GM15510 (cell line): ENCODE measurements around the gene GNAS.

Source experiments
- POLR2A ChIP-seq: IDR thresholded peaks from 3 replicates; pipeline ENCODE4 v1.6.1; 2011; ENCODE audit warnings: borderline replicate concordance; ENCODE audit not compliant: insufficient read length; ENCODE audit errors: extremely low read depth

GNAS gene

GRCh38 chr20:58865843-58866242 is 13.3 kb downstream of the GNAS start:
- no peak for TF ChIP-seq POLR2A

DNA sequence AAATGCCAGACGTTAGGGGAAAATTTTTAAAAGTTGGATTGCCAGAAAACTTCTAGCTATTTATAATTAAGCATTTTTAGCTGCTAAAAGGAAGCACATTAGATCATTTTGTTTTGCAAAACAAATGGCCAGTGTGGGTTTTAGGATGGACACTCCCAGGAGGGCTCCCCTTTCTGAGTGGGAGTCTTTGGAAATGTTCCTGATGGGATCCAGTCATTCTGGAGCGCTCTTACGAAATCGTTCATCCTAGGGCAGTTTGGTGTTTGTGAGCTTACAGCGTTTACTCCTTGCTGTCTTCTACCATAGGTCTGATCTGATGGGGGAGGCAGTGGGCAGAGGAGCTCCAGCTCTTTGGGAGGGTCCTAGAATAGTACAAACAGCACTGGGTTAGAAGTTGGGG is 14.7 kb downstream of the GNAS start:
- TF ChIP-seq POLR2A, result no peak

DNA sequence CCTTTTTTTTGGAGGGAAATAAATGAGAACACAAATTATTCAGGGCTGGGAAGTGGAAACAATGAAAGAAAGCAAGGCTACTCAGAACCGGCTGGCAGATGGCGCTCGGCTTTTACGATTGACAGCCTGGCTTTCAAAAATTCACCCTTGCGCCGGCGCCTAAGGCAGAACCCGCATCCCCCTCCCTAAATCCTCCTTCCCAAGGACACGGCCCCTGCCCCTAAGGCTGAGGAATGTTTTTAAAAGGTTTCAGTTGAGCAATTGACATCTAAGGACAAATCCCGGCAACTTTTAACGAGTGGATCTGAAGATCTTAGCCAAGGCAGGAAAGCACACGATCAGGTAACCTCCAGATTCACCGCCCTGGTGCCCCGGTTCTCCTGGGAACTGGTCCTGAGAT is 16.3 kb downstream of the GNAS start:
- no peak for TF ChIP-seq POLR2A

DNA sequence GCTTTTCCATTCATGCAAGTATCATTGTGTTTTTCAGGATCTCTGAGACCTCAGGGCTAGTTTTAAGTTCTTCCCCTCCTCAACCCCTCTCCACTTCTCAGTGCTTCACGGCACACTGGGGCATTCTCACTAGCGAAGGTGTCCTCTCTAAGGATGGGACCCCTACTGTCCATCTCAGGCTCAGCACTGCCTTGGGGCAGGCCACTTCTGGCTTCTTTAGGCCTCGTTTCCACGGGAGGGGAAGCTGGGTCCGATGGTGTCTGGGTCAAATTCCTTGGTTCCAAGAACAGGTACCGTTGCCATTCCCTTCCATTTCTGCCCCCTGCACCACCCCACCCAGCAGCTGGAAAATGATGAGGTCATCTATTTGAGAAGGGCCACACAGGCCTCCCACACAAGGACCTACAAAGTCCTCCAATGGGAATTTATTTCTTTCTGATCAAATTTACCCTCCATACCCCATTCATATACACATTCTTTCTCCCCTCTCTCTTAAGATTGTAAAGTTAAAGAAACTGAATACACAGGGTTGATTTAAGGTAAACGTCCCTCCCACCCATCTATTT is 17.2 kb downstream of the GNAS start:
- no peak for TF ChIP-seq POLR2A

GRCh38 chr20:58870293-58871014 is 17.9 kb downstream of the GNAS start:
- TF ChIP-seq POLR2A, result no peak

- TF ChIP-seq POLR2A, result no peak
These were observed 19.1 kb downstream of the GNAS start for GRCh38 chr20:58871533-58872102.

GRCh38 chr20:58874469-58874868 is 22.0 kb downstream of the GNAS start:
- no peak for TF ChIP-seq POLR2A

DNA sequence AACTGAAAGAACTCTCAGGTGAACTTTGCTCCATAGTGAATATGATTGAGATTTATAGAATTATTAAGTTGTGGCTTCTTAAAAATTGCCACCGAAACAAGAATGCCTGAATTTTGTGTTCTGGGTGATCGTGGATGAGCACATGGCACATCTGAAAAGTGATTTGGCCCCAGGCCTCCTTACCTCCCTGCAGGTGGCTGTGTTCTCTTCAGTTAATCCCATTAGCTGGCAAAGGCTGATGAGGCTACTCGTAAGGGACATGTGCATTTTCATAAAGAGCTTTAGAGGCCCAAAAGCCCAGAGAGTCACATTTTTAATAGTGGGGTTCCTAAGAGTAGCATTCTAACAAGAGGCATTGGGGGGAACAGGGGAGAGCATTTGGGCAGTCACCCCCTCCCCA is 22.6 kb downstream of the GNAS start:
- no peak for TF ChIP-seq POLR2A

DNA sequence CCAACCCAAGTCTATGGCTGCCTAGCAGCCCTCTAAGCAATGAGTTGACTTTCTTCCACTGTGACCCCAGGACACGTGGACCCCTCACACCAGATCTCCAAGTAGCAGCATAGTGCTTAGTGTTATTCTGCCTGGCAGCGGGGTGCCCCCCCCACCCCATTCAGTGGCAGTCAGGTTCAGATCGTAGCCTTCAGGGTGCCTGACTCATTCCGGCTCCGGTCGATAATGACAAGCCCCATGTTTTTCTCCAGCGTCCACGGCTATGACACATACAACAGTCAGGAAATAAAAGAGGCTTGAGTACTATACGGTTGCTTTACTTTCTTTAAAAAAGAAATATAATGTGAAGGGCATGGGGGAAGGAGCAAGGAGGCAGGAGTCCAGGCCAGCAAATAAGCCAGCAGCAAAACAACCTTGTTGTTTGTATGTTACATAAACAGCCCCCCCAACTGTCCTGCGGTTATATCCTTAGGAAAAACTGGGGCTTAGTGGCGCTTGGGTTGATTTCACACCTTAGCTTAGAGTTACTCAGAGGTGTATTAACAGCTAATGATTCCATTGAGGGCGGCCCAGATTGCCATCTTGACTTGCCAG is 23.1 kb downstream of the GNAS start:
- no peak for TF ChIP-seq POLR2A

GRCh38 chr20:58876437-58876836 is 23.9 kb downstream of the GNAS start:
- TF ChIP-seq POLR2A, result no peak

GRCh38 chr20:58877050-58877975 is 24.8 kb downstream of the GNAS start:
- TF ChIP-seq POLR2A, result no peak

DNA sequence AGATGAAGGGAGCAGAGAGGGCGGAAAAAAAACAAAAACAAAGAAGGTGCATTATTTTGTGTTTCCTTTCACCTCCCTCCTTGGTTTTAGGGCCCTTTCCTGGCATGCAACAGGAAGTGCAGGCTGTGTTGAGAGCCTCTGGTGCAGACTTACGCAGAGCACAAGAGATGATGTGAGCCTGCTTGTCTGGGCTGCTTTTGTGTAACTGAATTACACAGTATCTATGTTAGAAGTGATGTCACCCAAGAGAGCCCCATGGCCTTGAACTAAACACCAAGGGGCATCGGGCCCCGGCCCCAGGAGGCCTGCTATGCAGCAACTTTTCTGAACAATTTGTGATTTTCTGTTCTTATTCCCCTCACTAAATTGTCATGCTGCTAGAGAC is 25.5 kb downstream of the GNAS start:
- TF ChIP-seq POLR2A, result no peak

DNA sequence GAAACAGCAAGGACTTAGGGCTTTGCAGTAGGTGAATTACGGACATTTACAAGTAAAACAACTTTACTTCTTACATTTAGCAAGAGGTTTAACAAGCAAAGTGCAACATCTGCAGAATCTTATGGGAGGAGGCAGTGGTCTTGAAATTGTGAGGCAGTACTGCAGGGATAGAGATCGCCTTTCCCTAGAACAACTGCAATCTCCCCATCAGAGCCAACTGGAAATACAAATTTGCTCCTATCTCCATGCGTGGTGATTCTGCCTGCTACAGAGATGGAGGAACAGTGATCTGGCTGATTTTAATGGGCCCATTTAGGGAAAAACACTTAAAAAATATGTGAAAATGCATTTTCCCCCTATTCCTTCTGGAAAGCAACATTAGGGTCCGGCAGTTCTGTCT is 25.9 kb downstream of the GNAS start:
- TF ChIP-seq POLR2A, result no peak

DNA sequence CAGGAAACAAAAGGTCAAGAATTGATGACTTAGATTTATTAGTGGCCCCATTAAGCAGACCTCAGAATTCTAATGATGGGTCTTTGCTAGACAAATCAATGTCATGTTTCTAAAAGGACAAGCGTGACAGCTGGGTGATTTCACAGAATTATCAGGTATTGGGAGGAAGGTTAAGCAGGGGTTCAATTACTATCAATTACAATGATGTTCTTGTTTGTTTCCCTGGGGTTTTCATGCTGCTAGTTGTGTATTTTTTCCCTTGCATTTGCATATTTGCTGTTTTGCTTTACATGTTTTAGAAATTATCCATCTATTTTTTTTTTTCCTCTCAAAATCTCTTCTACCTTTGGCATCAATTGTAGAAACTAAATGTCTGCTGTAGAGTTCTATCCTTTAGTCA is 27.9 kb downstream of the GNAS start:
- no peak for TF ChIP-seq POLR2A
